ENCODE data around the gene SLC22A31. TPM values are rescaled to one million over a fixed set of nuclear protein-coding genes. Genes with fewer than 3 reads are reported as not detected.

Gene SLC22A31
- total RNA-seq, 1 donor from 2014 or later: 1.7 TPM

DNA sequence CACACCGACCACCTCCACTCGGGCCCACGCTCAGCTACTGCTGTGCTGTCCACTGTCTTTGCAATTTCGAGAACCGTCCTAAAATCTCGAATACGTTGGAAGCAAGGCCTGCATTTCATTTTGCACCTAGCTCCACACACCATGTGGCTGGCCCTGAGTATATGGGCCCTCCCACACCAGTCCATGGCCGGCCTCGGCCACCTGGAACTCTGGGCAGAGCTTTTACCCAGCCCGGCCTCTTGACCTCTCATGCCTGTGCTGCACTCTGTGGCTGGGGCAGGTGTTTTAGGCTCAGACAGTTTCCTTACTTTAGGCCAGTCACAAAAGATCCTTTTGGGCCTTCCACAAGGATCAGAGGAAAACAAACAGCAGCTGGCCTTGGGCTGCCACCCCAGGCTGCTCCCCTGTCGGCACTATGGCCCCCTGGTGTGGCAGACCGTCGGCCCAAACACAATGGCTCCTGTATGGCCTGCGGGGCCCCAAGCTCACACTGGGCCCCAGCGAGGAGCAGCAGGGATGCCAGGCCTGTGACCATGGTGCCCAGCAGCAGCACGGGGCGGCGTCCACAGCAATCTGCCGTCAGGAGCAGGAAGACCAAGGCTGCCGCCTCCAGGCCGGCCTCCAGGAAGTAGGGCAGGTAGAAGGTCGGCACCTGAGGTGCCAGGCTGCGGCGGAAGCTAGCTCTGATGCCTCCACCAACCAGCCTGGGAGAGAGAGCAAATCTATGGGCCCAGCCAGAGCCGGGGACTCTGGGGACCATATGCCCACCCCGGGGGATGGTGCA is 2.5 kb downstream of the SLC22A31 start:
- H3K27me3 Mint-ChIP-seq (ENCODE audit: low read depth): peaks cover 40% of the 10 kb centered on the region
- H3K27ac Mint-ChIP-seq: no peak overlapping the region
- no peak for DNase-seq (ENCODE audit: low spot score in 2 of 2, unreplicated experiment in 2 of 2)
- H3K9me3 Mint-ChIP-seq: peaks cover 2% of the 10 kb centered on the region
- TF ChIP-seq, protein P1, sequence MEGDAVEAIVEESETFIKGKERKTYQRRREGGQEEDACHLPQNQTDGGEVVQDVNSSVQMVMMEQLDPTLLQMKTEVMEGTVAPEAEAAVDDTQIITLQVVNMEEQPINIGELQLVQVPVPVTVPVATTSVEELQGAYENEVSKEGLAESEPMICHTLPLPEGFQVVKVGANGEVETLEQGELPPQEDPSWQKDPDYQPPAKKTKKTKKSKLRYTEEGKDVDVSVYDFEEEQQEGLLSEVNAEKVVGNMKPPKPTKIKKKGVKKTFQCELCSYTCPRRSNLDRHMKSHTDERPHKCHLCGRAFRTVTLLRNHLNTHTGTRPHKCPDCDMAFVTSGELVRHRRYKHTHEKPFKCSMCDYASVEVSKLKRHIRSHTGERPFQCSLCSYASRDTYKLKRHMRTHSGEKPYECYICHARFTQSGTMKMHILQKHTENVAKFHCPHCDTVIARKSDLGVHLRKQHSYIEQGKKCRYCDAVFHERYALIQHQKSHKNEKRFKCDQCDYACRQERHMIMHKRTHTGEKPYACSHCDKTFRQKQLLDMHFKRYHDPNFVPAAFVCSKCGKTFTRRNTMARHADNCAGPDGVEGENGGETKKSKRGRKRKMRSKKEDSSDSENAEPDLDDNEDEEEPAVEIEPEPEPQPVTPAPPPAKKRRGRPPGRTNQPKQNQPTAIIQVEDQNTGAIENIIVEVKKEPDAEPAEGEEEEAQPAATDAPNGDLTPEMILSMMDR (IDR thresholded peaks at IDR 0.05; ENCODE audit: unreplicated experiment): no peak
- H3K4me1 Mint-ChIP-seq: peaks cover 3% of the 10 kb centered on the region
- peaks cover 2% of the 10 kb centered on the region for H3K36me3 Mint-ChIP-seq
- H3K4me3 Mint-ChIP-seq: no peak overlapping the region

DNA sequence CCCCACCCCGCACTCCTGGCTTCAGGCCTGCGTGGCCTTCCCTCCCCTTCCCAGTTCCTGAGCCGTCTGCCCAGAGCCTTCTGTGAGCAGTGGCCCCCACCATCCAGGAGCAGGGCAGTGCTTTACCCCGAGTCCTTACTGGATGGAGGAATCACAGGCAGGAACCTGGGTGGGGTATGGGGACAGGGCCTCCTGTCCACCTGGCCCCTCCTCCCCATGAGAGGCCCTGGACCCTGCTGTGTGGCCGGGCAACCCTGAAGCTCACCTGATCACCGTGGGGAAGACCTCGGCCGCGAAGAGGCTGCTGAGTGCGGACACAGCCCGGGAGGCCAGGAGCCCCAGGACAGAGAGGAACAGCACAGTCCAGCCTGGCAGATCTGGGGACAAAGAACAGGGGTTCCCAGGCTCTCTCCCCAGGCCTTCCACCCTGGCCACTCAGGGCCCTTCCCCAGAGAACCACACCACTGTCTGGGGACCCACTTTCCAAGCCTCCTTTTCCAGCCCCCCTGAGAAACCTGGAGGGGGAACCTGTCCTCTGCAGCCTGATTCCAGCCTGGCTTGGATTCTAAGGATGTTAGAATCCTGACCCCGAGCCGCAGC is 3.2 kb downstream of the SLC22A31 start:
- Mint-ChIP-seq H3K36me3 (no peaks in the 10 kb centered on the region), H3K27ac (no peak overlapping the region), H3K9me3 (no peaks in the 10 kb centered on the region), H3K4me1 (peaks cover 3% of the 10 kb centered on the region), H3K4me3 (no peak overlapping the region), H3K27me3 (ENCODE audit: low read depth) (peaks cover 33% of the 10 kb centered on the region)
- TF ChIP-seq, protein P1 (IDR thresholded peaks at IDR 0.05; ENCODE audit: unreplicated experiment): no peak
- DNase-seq (ENCODE audit: low spot score in 2 of 2, unreplicated experiment in 2 of 2): no peak

DNA sequence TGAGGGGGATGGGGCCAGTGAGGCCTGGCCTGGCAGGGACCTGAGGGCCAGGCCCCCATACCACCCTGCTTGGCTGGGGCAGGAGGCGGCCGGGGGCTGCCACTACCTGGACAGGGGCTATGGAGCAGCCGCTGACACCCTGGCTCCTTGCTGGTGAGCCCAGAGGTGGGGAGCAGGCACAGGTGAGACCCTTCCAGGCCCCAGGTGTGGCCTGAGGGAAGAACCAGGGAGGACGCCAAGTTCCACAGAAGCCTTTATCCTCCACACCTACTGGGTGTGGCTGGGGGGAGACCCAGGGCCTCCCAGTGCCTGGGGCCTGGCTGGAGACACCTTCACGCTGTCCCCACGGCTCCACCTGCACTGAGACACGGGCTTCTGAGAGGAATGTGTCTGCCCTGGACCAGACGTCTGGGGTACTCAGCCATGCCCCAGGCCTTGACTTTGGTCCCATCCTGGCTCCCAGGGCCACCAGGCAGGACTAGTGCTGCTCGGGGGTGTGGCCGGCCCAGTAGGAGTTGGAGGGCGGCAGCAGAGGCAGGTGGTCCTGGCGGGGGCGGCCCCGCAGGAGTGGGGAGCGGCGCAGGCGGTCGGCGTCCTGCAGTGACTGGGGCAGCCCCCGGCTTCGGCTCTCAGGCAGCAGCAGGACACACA is 4.7 kb downstream of the SLC22A31 start:
- no peak overlapping the region for H3K27ac Mint-ChIP-seq

DNA sequence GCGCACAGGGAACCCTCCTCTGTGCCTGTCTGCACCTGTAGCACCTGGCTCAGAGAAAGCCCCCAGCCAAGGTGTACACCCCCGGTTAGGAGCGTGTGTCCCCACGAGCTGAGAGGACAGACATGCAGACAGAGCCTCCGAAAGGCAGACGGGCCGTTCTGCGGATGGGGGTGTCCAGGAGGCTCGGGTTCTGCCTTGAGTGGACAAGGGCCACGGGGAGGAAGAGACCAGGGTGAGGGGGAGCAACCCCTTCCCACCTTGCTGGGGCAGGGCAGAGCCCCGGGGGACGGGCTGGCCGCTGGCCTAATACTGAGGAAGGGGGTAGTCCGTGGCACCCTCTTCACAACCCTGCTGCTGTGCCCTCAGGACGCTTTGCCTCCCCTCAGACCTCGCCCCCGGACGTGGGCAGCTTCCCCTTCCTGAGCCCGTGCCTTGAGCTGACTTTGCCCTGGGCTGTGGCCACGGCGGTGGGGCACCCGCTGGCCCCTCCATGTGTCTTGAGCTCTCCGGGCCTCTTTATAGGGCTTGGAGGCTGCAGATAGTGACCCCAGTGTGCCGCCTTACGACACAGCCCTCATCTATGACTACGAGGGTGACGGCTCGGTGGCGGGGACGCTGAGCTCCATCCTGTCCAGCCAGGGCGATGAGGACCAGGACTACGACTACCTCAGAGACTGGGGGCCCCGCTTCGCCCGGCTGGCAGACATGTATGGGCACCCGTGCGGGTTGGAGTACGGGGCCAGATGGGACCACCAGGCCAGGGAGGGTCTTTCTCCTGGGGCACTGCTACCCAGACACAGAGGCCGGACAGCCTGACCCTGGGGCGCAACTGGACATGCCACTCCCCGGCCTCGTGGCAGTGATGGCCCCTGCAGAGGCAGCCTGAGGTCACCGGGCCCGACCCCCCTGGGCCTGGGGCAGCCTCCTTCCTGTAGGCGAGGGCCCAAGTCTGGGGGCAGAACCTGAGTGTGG is 5.7 kb downstream of the SLC22A31 start:
- Mint-ChIP-seq H3K9me3 (no peaks in the 10 kb centered on the region), H3K27me3 (ENCODE audit: low read depth) (peaks cover 33% of the 10 kb centered on the region), H3K4me3 (no peak overlapping the region), H3K4me1 (no peaks in the 10 kb centered on the region), H3K36me3 (no peaks in the 10 kb centered on the region), H3K27ac (no peak overlapping the region)
- peak in 1 of 2 experiments; percentile 35 for DNase-seq (ENCODE audit: low spot score in 2 of 2, unreplicated experiment in 2 of 2)
- TF ChIP-seq, protein P1 (IDR thresholded peaks at IDR 0.05; ENCODE audit: unreplicated experiment): no peak

More for the DNA sequence above, 4.7 kb downstream of the SLC22A31 start:
- TF ChIP-seq, protein P1 (IDR thresholded peaks at IDR 0.05; ENCODE audit: unreplicated experiment): no peak
- Mint-ChIP-seq H3K36me3 (no peaks in the 10 kb centered on the region), H3K9me3 (no peaks in the 10 kb centered on the region), H3K4me3 (no peak overlapping the region), H3K4me1 (peaks cover under 1% of the 10 kb centered on the region), H3K27me3 (ENCODE audit: low read depth) (peaks cover 37% of the 10 kb centered on the region)
- peak in 1 of 2 experiments; percentile 37 for DNase-seq (ENCODE audit: low spot score in 2 of 2, unreplicated experiment in 2 of 2)
